Measurements from ENCODE around the gene ATF5.

Gene ATF5

GRCh38 chr19:49929121-49929610, at the start of gene ATF5, which contains the start of gene NUP62:
Gene ATF5 (plus strand): TSS chr19:49929205. CDS start chr19:49930851, 1,646 bp downstream.
Gene NUP62 (minus strand): TSS chr19:49929504. CDS start chr19:49909807, 19,697 bp downstream.
- peak in 53 of 56 donors; percentile 47 to 96 (median 82) for DNase-seq

- DNase-seq, result no peak
Observed at GRCh38 chr19:49879243-49879963, 49.6 kb upstream of the ATF5 start.

- DNase-seq, result no peak
Observed at GRCh38 chr19:49880162-49880869, 48.7 kb upstream of the ATF5 start.

- no peak for DNase-seq
Observed at GRCh38 chr19:49881186-49881585, 47.8 kb upstream of the ATF5 start.

GRCh38 chr19:49881672-49882394, 47.2 kb upstream of the ATF5 start:
- no peak for DNase-seq

- no peak for DNase-seq
Observed at GRCh38 chr19:49882643-49883042, 46.4 kb upstream of the ATF5 start.

- DNase-seq, result no peak
Observed at GRCh38 chr19:49883094-49883493, 45.9 kb upstream of the ATF5 start.

GRCh38 chr19:49884109-49884508, 44.9 kb upstream of the ATF5 start:
- DNase-seq, result no peak

GRCh38 chr19:49884760-49885159, 44.2 kb upstream of the ATF5 start:
- no peak for DNase-seq

- no peak for DNase-seq
Observed at GRCh38 chr19:49887037-49887664, 41.9 kb upstream of the ATF5 start.

GRCh38 chr19:49887665-49888509, 41.1 kb upstream of the ATF5 start:
- no peak for DNase-seq

- no peak for DNase-seq
Observed at GRCh38 chr19:49888510-49888824, 40.5 kb upstream of the ATF5 start.

GRCh38 chr19:49889038-49889686, 39.8 kb upstream of the ATF5 start:
- no peak for DNase-seq

GRCh38 chr19:49889687-49890348, 39.2 kb upstream of the ATF5 start:
- peak in 32 of 56 donors; percentile 5 to 72 (median 30) for DNase-seq

GRCh38 chr19:49890349-49891311, 38.4 kb upstream of the ATF5 start:
- DNase-seq, result peak in 1 of 56 donors; percentile 50

GRCh38 chr19:49891393-49891792, 37.6 kb upstream of the ATF5 start:
- DNase-seq, result no peak

- no peak for DNase-seq
Observed at GRCh38 chr19:49892716-49893115, 36.3 kb upstream of the ATF5 start.

- DNase-seq, result no peak
Observed at GRCh38 chr19:49894011-49894664, 34.9 kb upstream of the ATF5 start.
